PC-9 (cell line): Measurements from ENCODE around the gene SYNJ1. TPM values are rescaled to one million over a fixed set of nuclear protein-coding genes. Genes with fewer than 3 reads are reported as not detected.

Experiments
- BruUV-seq: library from RNA; stranded (reverse); fragments of 400-500 nt; replicated peaks from 2 replicates; lab custom pipeline; 2021; lab: Mats Ljungman, UMichigan
- CTCF ChIA-PET: fragments of 300-600 bp; sonication (Branson Sonifier 250); formaldehyde crosslinking; loops from one replicate; lab custom pipeline; 2022; ENCODE audit warnings: antibody characterized with exemption; lab: Charles Lee
- POLR2A ChIA-PET: fragments of 300-600 bp; sonication (Branson Sonifier 250); formaldehyde crosslinking; loops from one replicate; lab custom pipeline; 2022; ENCODE audit warnings: antibody characterized with exemption; ENCODE audit not compliant: unreplicated experiment; lab: Charles Lee
- DNase-seq, 2 experiments: peaks; one replicate each; pipeline versions ENCODE4 v3.0.0 to v3.0.0-alpha.2; 2015 to 2022; ENCODE audit warnings: mixed read lengths in 1 of 2
- H2AFZ ChIP-seq: fragments of 200-600 bp; sonication (generic); 2 replicates; pipeline ENCODE4 v1.8.1; 2017; ENCODE audit warnings: antibody characterized with exemption
- H3F3A ChIP-seq: fragments of 200-600 bp; sonication (generic); 2 replicates; pipeline ENCODE4 v1.8.1; 2017; ENCODE audit warnings: antibody characterized with exemption, mild to moderate bottlenecking, low read depth; ENCODE audit not compliant: insufficient read depth
- H3K27ac ChIP-seq: fragments of 200-600 bp; sonication (generic); 2 replicates; pipeline ENCODE4 v1.6.1; 2016; ENCODE audit warnings: mixed run types
- H3K27me3 ChIP-seq: fragments of 200-600 bp; sonication (generic); 2 replicates; pipeline ENCODE4 v1.6.1; 2016; ENCODE audit warnings: low read depth, mixed run types; ENCODE audit not compliant: insufficient read depth
- H3K36me3 ChIP-seq: fragments of 200-600 bp; sonication (generic); 2 replicates; pipeline ENCODE4 v1.6.1; 2016; ENCODE audit warnings: low read depth, mixed run types
- H3K4me1 ChIP-seq: fragments of 200-600 bp; sonication (generic); replicated peaks from 2 replicates; pipeline ENCODE4 v1.6.1; 2016; ENCODE audit warnings: mixed run types; ENCODE audit not compliant: insufficient read depth
- H3K4me2 ChIP-seq: fragments of 200-600 bp; sonication (generic); 2 replicates; pipeline ENCODE4 v1.6.1; 2017; ENCODE audit warnings: mixed run types
- H3K4me3 ChIP-seq: fragments of 200-600 bp; sonication (generic); 2 replicates; pipeline ENCODE4 v1.6.1; 2016; ENCODE audit warnings: mixed run types
- H3K79me2 ChIP-seq: fragments of 200-600 bp; sonication (generic); 2 replicates; pipeline ENCODE4 v1.6.1; 2017; ENCODE audit warnings: low read depth, mixed run types
- H3K9me2 ChIP-seq: fragments of 200-600 bp; sonication (generic); 2 replicates; pipeline ENCODE4 v1.8.1; 2017; ENCODE audit warnings: mild to moderate bottlenecking; ENCODE audit not compliant: insufficient read depth
- H3K9me3 ChIP-seq: fragments of 200-600 bp; sonication (generic); 2 replicates; pipeline ENCODE4 v1.8.1; 2016; ENCODE audit warnings: low read depth; ENCODE audit not compliant: insufficient read depth
- H4K20me1 ChIP-seq: fragments of 200-600 bp; sonication (generic); 2 replicates; pipeline ENCODE4 v1.8.1; 2017; ENCODE audit not compliant: insufficient read depth
- CTCF ChIP-seq: fragments of 200-600 bp; sonication (generic); conservative IDR thresholded peaks from 2 replicates; pipeline ENCODE4 v1.6.1; 2017; ENCODE audit warnings: mixed run types, antibody characterized with exemption, mild to moderate bottlenecking, moderate library complexity
- EZH2 ChIP-seq: fragments of 200-600 bp; sonication (generic); IDR thresholded peaks from 2 replicates; pipeline ENCODE4 v1.8.0; 2017; ENCODE audit warnings: antibody characterized with exemption, low read depth
- intact Hi-C: fragments of 100-400 bp; cut with micrococcal nuclease; formaldehyde crosslinking; loops from one replicate; pipeline ENCODE4 v1.10.0; 2022; ENCODE audit not compliant: unreplicated experiment
- total RNA-seq: library from RNA; stranded (reverse); gene quantifications from 2 replicates; pipeline ENCODE4 v1.2.3, GENCODE V29; 2021

SYNJ1 gene
- total RNA-seq, 1 experiment from 2014 or later = 4.8 TPM

- no peak overlapping the region for H3K27ac ChIP-seq
- H3F3A ChIP-seq = no peaks in the 10 kb centered on the region
- H3K4me3 ChIP-seq = no peak overlapping the region
- CTCF ChIA-PET = no interaction called here
- H3K9me2 ChIP-seq = no peaks in the 10 kb centered on the region
- no peaks in the 10 kb centered on the region for H3K36me3 ChIP-seq
- DNase-seq = no peak
- POLR2A ChIA-PET = no interaction called here
- H3K4me1 ChIP-seq = no peaks in the 10 kb centered on the region
- no peak overlapping the region for H2AFZ ChIP-seq
- no peaks in the 10 kb centered on the region for H3K79me2 ChIP-seq
- no TSS peak for BruUV-seq
- H3K9me3 ChIP-seq = no peaks in the 10 kb centered on the region
- TF ChIP-seq EZH2 (no peak), CTCF (no peak)
- intact Hi-C loops = no loop called here
- H3K4me2 ChIP-seq = no peak overlapping the region
- no peaks in the 10 kb centered on the region for H3K27me3 ChIP-seq
- H4K20me1 ChIP-seq = no peaks in the 10 kb centered on the region
These were observed 16.8 kb downstream of the SYNJ1 start for GRCh38 chr21:32710987-32711386.

- no peak for DNase-seq
- no peak overlapping the region for H3K4me2 ChIP-seq
- intact Hi-C loops = no loop called here
- H3K79me2 ChIP-seq = no peaks in the 10 kb centered on the region
- no peak overlapping the region for H3K27ac ChIP-seq
- no peak for TF ChIP-seq CTCF
- TF ChIP-seq EZH2 = no peak
- H4K20me1 ChIP-seq = no peaks in the 10 kb centered on the region
- H3F3A ChIP-seq = no peaks in the 10 kb centered on the region
- no peaks in the 10 kb centered on the region for H3K9me2 ChIP-seq
- H3K9me3 ChIP-seq = no peaks in the 10 kb centered on the region
- ChIA-PET CTCF (interaction anchor here (0.6 kb wide), 1 partner anchor 764 kb away, joined by 5 read pairs; no protein-coding TSS in a partner anchor), POLR2A (no interaction called here)
- H3K4me3 ChIP-seq = no peak overlapping the region
- no TSS peak for BruUV-seq
- H3K36me3 ChIP-seq = no peaks in the 10 kb centered on the region
- no peaks in the 10 kb centered on the region for H3K27me3 ChIP-seq
- H3K4me1 ChIP-seq = no peaks in the 10 kb centered on the region
- no peak overlapping the region for H2AFZ ChIP-seq
These were observed 17.6 kb downstream of the SYNJ1 start for GRCh38 chr21:32710069-32710784.

GRCh38 chr21:32708069-32708468 is 19.7 kb downstream of the SYNJ1 start:
- Histone ChIP-seq H3K9me2 (no peaks in the 10 kb centered on the region), H3K4me3 (no peak overlapping the region), H3K79me2 (no peaks in the 10 kb centered on the region), H4K20me1 (no peaks in the 10 kb centered on the region), H3K36me3 (no peaks in the 10 kb centered on the region), H3K9me3 (no peaks in the 10 kb centered on the region), H3K4me1 (no peaks in the 10 kb centered on the region), H3F3A (no peaks in the 10 kb centered on the region), H3K4me2 (no peak overlapping the region), H2AFZ (no peak overlapping the region), H3K27me3 (no peaks in the 10 kb centered on the region), H3K27ac (no peak overlapping the region)
- TF ChIP-seq CTCF (no peak), EZH2 (no peak)
- no peak for DNase-seq
- BruUV-seq = no TSS peak
- ChIA-PET POLR2A (no interaction called here), CTCF (interaction anchor here (0.6 kb wide), 1 partner anchor 19 kb away, joined by 4 read pairs; no protein-coding TSS in a partner anchor)
- intact Hi-C loops = no loop called here
